Natural killer cell (primary cell): ENCODE measurements around the gene TRPC4. TPM values are rescaled to one million over a fixed set of nuclear protein-coding genes. Genes with fewer than 3 reads are reported as not detected.

Experiments used
- ATAC-seq, 3 donors: fragments of 150-1000 bp in 2 of 3; fragments of 200-7000 bp in 1 of 3; cut with Tn5 transposase; 1 replicate in 1 of 3; 2 replicates in 2 of 3; pipeline ENCODE4 v1.10.0; 2021; ENCODE audit warnings: mild to moderate bottlenecking in 2 of 3, moderate library complexity in 2 of 3
- DNase-seq, 2 donors: peaks; one replicate each; pipeline versions ENCODE4 v3.0.0 to v3.0.0-alpha.2; 2013 to 2021; ENCODE audit warnings: mixed read lengths in 1 of 2
- H3K27ac ChIP-seq: one replicate; pipeline ENCODE4 v1.5.1; 2013; ENCODE audit warnings: mild to moderate bottlenecking, low read length
- H3K27me3 ChIP-seq: one replicate; pipeline ENCODE4 v1.6.1; 2013; ENCODE audit warnings: low read length; ENCODE audit not compliant: control insufficient read depth, insufficient read depth
- H3K36me3 ChIP-seq: one replicate; pipeline ENCODE4 v1.6.1; 2013; ENCODE audit warnings: low read length; ENCODE audit not compliant: control insufficient read depth, insufficient read depth
- H3K4me1 ChIP-seq: one replicate; pipeline ENCODE4 v1.6.1; 2013; ENCODE audit warnings: low read length; ENCODE audit not compliant: control insufficient read depth, insufficient read depth
- H3K4me3 ChIP-seq: one replicate; pipeline ENCODE4 v1.5.1; 2013; ENCODE audit warnings: low read length
- H3K9me3 ChIP-seq: one replicate; pipeline ENCODE4 v1.6.1; 2013; ENCODE audit warnings: low read length; ENCODE audit not compliant: control insufficient read depth, insufficient read depth
- H3K27ac Mint-ChIP-seq, 2 donors: one replicate each; pipeline ENCODE4 v1.8.0; 2022; ENCODE audit warnings: mild to moderate bottlenecking in 2 of 2, mixed read lengths in 2 of 2, moderate library complexity in 1 of 2
- H3K27me3 Mint-ChIP-seq, 2 donors: one replicate each; pipeline ENCODE4 v1.8.0; 2022; ENCODE audit warnings: low read depth in 2 of 2, mixed read lengths in 2 of 2
- H3K36me3 Mint-ChIP-seq: one replicate; pipeline ENCODE4 v1.8.0; 2022; ENCODE audit warnings: mixed read lengths
- H3K4me1 Mint-ChIP-seq, 2 donors: one replicate each; pipeline ENCODE4 v1.8.0; 2022; ENCODE audit warnings: mixed read lengths in 2 of 2
- H3K4me3 Mint-ChIP-seq: one replicate; pipeline ENCODE4 v1.8.0; 2022; ENCODE audit warnings: mild to moderate bottlenecking, moderate library complexity, mixed read lengths
- H3K9me3 Mint-ChIP-seq, 2 donors: one replicate each; pipeline ENCODE4 v1.8.0; 2022; ENCODE audit warnings: mixed read lengths in 2 of 2
- WGBS: methylation state at CpG from one replicate; pipeline ENCODE4 v1.1.7; 2013; ENCODE audit warnings: missing lambda C conversion rate; ENCODE audit not compliant: insufficient coverage; 5-methylcytosine and 5-hydroxymethylcytosine counted together
- intact Hi-C: fragments of 100-400 bp; cut with micrococcal nuclease; formaldehyde crosslinking; loops from one replicate; pipeline ENCODE4 v1.14.2; 2022
- total RNA-seq, 4 donors: library from RNA; stranded (reverse); fragments of 120-200 nt in 1 of 4; gene quantifications; one replicate each; pipeline versions ENCODE4 v1.2.3 to v1.2.4, GENCODE V29; 2013 to 2022
- TF ChIP-seq, protein P1 (sequence below): fragments of 200-600 bp; IDR thresholded peaks from one replicate; pipeline ENCODE4 v1.8.0; 2022; ENCODE audit warnings: antibody characterized with exemption

Gene TRPC4
- total RNA-seq, 3 donors from 2014 or later (not counting 1 experiment from before 2014, with no cell fraction given), result not detected

DNA sequence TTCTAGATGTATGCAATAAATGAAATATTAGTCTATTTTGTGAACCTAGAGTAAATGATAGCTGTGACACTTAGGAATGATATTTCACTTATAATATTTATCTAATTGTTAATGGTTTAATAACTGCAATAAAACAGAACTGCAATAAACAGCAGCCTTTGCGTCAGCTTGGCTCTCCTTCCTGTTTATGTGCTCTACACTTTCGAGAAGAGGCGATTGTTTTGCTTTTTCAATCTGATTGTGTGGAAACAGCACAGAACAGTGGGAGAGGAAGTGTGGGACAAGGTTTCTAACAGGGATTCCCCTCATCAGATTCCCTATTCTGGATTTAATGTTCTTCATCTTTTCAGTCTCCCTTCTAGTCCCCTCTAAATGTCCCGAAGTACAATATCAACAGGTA, 17.3 kb upstream of the TRPC4 start:
- Histone ChIP-seq H3K4me1 (no peaks in the 10 kb centered on the region), H3K4me3 (no peak overlapping the region), H3K9me3 (no peaks in the 10 kb centered on the region), H3K36me3 (no peaks in the 10 kb centered on the region), H3K27me3 (no peaks in the 10 kb centered on the region), H3K27ac (no peak overlapping the region)
- intact Hi-C loops, result no loop called here
- H3K9me3 Mint-ChIP-seq, result peaks cover 8 to 18% of the 10 kb centered on the region in 2 donors
- H3K4me1 Mint-ChIP-seq, result no peaks in the 10 kb centered on the region
- no peak for DNase-seq
- H3K4me3 Mint-ChIP-seq, result no peak overlapping the region
- no peaks in the 10 kb centered on the region for H3K36me3 Mint-ChIP-seq
- H3K27ac Mint-ChIP-seq, result no peak overlapping the region
- TF ChIP-seq, protein P1, sequence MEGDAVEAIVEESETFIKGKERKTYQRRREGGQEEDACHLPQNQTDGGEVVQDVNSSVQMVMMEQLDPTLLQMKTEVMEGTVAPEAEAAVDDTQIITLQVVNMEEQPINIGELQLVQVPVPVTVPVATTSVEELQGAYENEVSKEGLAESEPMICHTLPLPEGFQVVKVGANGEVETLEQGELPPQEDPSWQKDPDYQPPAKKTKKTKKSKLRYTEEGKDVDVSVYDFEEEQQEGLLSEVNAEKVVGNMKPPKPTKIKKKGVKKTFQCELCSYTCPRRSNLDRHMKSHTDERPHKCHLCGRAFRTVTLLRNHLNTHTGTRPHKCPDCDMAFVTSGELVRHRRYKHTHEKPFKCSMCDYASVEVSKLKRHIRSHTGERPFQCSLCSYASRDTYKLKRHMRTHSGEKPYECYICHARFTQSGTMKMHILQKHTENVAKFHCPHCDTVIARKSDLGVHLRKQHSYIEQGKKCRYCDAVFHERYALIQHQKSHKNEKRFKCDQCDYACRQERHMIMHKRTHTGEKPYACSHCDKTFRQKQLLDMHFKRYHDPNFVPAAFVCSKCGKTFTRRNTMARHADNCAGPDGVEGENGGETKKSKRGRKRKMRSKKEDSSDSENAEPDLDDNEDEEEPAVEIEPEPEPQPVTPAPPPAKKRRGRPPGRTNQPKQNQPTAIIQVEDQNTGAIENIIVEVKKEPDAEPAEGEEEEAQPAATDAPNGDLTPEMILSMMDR, result no peak
- H3K27me3 Mint-ChIP-seq, result no peaks in the 10 kb centered on the region
- 19% methylated on average over 3 of the region's 4 CpGs for WGBS
- no peak for ATAC-seq

DNA sequence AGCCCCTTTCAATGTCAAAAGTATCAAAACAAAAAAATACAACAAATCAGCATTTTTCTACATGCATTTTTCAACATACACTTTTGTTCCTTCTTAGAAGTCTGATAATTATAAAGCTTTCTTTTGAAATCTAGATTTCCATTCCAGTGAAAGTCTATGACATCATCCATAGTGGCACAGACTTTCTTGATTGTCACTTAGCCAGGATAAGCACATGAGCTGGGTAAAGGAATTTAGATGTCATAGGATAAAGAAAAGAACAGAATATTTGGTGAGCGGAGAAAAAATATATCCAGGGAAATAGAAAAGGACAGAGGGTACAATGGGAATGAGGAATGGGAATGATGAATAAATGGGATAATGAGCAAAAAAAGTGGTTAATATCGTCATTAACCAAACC, 15.1 kb upstream of the TRPC4 start:
- Histone ChIP-seq H3K9me3 (no peaks in the 10 kb centered on the region), H3K36me3 (no peaks in the 10 kb centered on the region), H3K27me3 (no peaks in the 10 kb centered on the region), H3K4me3 (no peak overlapping the region), H3K4me1 (no peaks in the 10 kb centered on the region), H3K27ac (no peak overlapping the region)
- H3K27ac Mint-ChIP-seq, result no peak overlapping the region
- WGBS, result 100% methylated on average over 1 of the region's 2 CpGs
- H3K4me3 Mint-ChIP-seq, result no peak overlapping the region
- no peaks in the 10 kb centered on the region for H3K27me3 Mint-ChIP-seq
- ATAC-seq (no peak), DNase-seq (no peak)
- peaks cover 8 to 21% of the 10 kb centered on the region in 2 donors for H3K9me3 Mint-ChIP-seq
- no peaks in the 10 kb centered on the region for H3K4me1 Mint-ChIP-seq
- H3K36me3 Mint-ChIP-seq, result no peaks in the 10 kb centered on the region
- intact Hi-C loops, result no loop called here
- TF ChIP-seq, protein P1, result no peak

DNA sequence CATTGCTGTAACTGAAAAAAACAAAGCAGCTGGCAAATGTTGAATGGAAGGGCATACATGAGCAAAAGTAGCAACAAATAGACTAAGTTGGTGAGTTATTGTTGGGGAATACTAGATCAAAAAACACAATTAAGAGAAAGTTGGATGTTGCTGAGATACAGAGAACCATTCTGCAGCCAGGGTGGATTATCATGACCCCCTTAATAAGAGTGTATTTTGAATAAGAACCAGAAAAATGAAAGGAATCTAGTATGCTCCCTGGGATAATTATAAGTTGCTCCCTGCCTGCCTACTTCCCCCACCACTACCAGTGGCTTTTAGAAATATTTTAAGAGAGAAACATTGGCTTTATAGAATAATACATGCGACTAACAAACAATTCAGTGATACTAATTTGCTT, 14.5 kb upstream of the TRPC4 start:
- Histone ChIP-seq H3K36me3 (no peaks in the 10 kb centered on the region), H3K27ac (no peak overlapping the region), H3K4me1 (no peaks in the 10 kb centered on the region), H3K27me3 (no peaks in the 10 kb centered on the region), H3K4me3 (no peak overlapping the region), H3K9me3 (no peaks in the 10 kb centered on the region)
- Mint-ChIP-seq H3K27ac (no peak overlapping the region), H3K4me1 (no peaks in the 10 kb centered on the region), H3K27me3 (no peaks in the 10 kb centered on the region), H3K9me3 (peaks cover 8 to 21% of the 10 kb centered on the region in 2 donors), H3K36me3 (no peaks in the 10 kb centered on the region), H3K4me3 (no peak overlapping the region)
- intact Hi-C loops, result no loop called here
- ATAC-seq (no peak), DNase-seq (no peak)
- TF ChIP-seq, protein P1, result no peak
- 100% methylated on average over 1 of the region's 1 CpG for WGBS

DNA sequence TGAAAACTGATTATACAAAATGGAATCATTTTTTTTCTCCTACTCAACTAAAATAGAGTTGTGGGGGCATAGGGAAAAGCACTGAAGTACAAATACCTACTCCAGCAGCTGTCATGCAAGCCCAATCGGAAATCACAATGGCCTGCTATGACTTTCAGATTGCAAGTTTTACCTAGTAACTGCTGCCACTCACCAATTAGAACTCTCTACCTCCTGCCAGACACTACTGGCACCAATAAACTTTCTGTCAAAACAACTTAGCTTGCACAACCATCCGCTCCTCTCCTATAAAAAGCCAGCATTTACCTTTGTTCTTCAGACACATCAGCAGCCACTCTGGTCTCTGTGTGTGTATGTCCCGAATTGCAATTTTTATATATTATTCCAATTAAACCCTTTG, 9.3 kb upstream of the TRPC4 start:
- Mint-ChIP-seq H3K4me1 (no peaks in the 10 kb centered on the region), H3K27me3 (no peaks in the 10 kb centered on the region), H3K4me3 (no peak overlapping the region), H3K36me3 (no peaks in the 10 kb centered on the region), H3K27ac (no peak overlapping the region), H3K9me3 (peaks cover 10 to 11% of the 10 kb centered on the region in 2 donors)
- Histone ChIP-seq H3K27me3 (no peaks in the 10 kb centered on the region), H3K4me1 (no peaks in the 10 kb centered on the region), H3K4me3 (no peak overlapping the region), H3K27ac (no peak overlapping the region), H3K36me3 (no peaks in the 10 kb centered on the region), H3K9me3 (no peaks in the 10 kb centered on the region)
- TF ChIP-seq, protein P1, result no peak
- ATAC-seq (no peak), DNase-seq (no peak)
- intact Hi-C loops, result no loop called here
- WGBS, result 72% methylated on average over 3 of the region's 3 CpGs
